OCI-LY7 (cell line): Measurements from ENCODE around the gene PRDM4. TPM values are rescaled to one million over a fixed set of nuclear protein-coding genes. Genes with fewer than 3 reads are reported as not detected.

Source experiments
- BruUV-seq: library from RNA; stranded (reverse); fragments of 400-500 nt; replicated peaks from 2 replicates; lab custom pipeline; 2021; lab: Mats Ljungman, UMichigan
- CTCF ChIA-PET: fragments of 300-600 bp; sonication (Branson Sonifier 250); formaldehyde crosslinking; loops from one replicate; lab custom pipeline; 2022; ENCODE audit warnings: antibody characterized with exemption; ENCODE audit not compliant: unreplicated experiment; lab: Charles Lee
- POLR2A ChIA-PET: fragments of 300-600 bp; sonication (Branson Sonifier 250); formaldehyde crosslinking; loops from one replicate; lab custom pipeline; 2022; ENCODE audit warnings: antibody characterized with exemption; lab: Charles Lee
- DNase-seq: peaks from one replicate; pipeline ENCODE4 v3.0.0-alpha.2; 2015; ENCODE audit warnings: low spot score
- H2AFZ ChIP-seq: fragments of 200-600 bp; sonication (generic), shearing (Covaris generic); 2 replicates; pipeline ENCODE4 v1.6.1; 2014; ENCODE audit warnings: mild to moderate bottlenecking, antibody characterized with exemption, low read length, moderate library complexity
- H3K27ac ChIP-seq: fragments of 200-600 bp; sonication (generic); 2 replicates; pipeline ENCODE4 v1.5.1; 2014; ENCODE audit warnings: mixed run types, low read depth, mild to moderate bottlenecking, moderate library complexity, low read length, inconsistent platforms; ENCODE audit not compliant: poor library complexity, severe bottlenecking
- H3K36me3 ChIP-seq: fragments of 200-600 bp; sonication (generic); 2 replicates; pipeline ENCODE4 v1.6.1; 2014; ENCODE audit warnings: mild to moderate bottlenecking, antibody characterized with exemption, low read length, moderate library complexity, mixed read lengths; ENCODE audit not compliant: insufficient read depth
- H3K4me1 ChIP-seq: fragments of 200-600 bp; sonication (generic); 2 replicates; pipeline ENCODE4 v1.5.1; 2014; ENCODE audit warnings: mild to moderate bottlenecking, low read length; ENCODE audit not compliant: insufficient read depth, poor library complexity, severe bottlenecking
- H3K4me2 ChIP-seq: fragments of 200-600 bp; sonication (generic); 2 replicates; pipeline ENCODE4 v1.6.1; 2014; ENCODE audit warnings: mild to moderate bottlenecking, low read length
- H3K4me3 ChIP-seq: fragments of 200-600 bp; sonication (generic); 2 replicates; pipeline ENCODE4 v1.5.1; 2014; ENCODE audit warnings: mild to moderate bottlenecking, low read depth, low read length; ENCODE audit not compliant: poor library complexity, severe bottlenecking
- H3K79me2 ChIP-seq: fragments of 200-600 bp; sonication (generic); 2 replicates; pipeline ENCODE4 v1.6.1; 2016; ENCODE audit warnings: low read depth, mild to moderate bottlenecking, low read length, moderate library complexity, mixed read lengths; ENCODE audit not compliant: insufficient read depth
- H3K9me2 ChIP-seq: fragments of 200-600 bp; sonication (generic); 2 replicates; pipeline ENCODE4 v1.6.1; 2016; ENCODE audit warnings: mild to moderate bottlenecking, low read length, mixed read lengths; ENCODE audit not compliant: insufficient read depth
- H3K9me3 ChIP-seq: fragments of 200-600 bp; sonication (generic); 2 replicates; pipeline ENCODE4 v1.6.1; 2014; ENCODE audit warnings: mild to moderate bottlenecking, mixed run types, low read length, mixed read lengths
- H4K20me1 ChIP-seq: fragments of 200-600 bp; sonication (generic); 2 replicates; pipeline ENCODE4 v1.6.1; 2014; ENCODE audit warnings: mild to moderate bottlenecking, antibody characterized with exemption, low read length, moderate library complexity, mixed read lengths; ENCODE audit not compliant: insufficient read depth
- EZH2phosphoT487 ChIP-seq: fragments of 200-600 bp; sonication (generic); IDR thresholded peaks from 2 replicates; pipeline ENCODE4 v1.6.1; 2018; ENCODE audit warnings: low read depth, borderline replicate concordance, mild to moderate bottlenecking, mixed run types, antibody characterized with exemption, low read length, moderate library complexity, mixed read lengths
- intact Hi-C: fragments of 100-400 bp; cut with micrococcal nuclease; formaldehyde crosslinking; loops from one replicate; pipeline ENCODE4 v1.10.0; 2022; ENCODE audit not compliant: unreplicated experiment
- total RNA-seq, 2 experiments: library from RNA; depleted of rRNA in 1 of 2; stranded (reverse); fragments of >200 nt in 1 of 2; shearing (Covaris generic) in 1 of 2; gene quantifications; 2 replicates each; pipeline ENCODE4 v1.2.3, GENCODE V29; 2014 to 2022
- TF ChIP-seq, protein P1 (sequence below): fragments of 200-600 bp; sonication (generic); conservative IDR thresholded peaks from 2 replicates; pipeline ENCODE4 v1.5.1; 2014; ENCODE audit warnings: mild to moderate bottlenecking, antibody characterized with exemption, low read length, moderate library complexity, mixed read lengths

The PRDM4 gene
- total RNA-seq, 2 experiments from 2014 or later, result 28.3 to 28.7 TPM

DNA sequence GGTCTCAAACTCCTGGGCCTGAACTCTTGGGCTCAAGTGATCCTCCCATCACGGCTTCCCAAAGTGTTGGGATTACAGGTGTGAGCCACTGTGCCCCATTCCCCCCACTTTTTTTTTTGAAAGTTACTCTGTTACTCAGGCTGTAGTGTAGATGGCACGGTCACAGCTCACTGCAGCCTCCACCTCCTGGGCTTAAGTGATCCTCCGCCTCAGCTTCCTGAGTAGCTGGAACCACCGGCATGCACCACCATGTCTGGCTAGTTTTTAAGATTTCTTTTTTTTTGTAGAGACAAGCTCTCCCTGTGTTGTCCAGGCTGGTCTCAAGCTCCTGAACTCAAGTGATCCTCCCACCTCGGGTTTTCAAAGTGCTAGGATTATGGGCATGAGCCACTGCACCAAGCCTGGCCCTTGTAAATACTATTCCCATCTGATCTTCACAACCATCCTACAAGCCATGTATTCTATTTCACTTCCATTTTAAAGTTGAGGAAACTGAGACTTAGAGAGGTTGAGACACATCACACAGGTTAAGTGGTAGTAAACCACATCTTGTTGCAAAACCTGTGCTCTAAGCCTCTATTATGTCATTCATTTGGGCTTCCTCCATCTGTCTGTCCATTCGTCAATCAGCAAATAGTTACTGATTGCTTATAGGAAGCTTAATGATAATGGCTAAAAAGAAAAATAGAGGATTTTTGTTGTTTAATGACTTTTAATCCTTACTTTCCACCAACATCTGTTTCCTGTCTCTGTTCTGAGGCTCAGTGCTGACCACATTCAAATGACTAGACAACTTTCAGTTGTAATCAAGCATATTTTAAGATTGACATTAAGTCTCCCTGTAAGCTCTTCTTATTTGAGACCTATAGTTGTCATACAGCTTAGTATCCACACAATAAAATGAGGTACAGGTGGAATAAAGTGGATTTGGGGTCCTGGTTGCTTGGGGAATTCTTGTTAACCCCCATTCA is 22.8 kb upstream of the PRDM4 start:
- Histone ChIP-seq H2AFZ (peak overlapping the region; percentile 68), H3K4me3 (peak overlapping the region; percentile 28), H3K79me2 (no peaks in the 10 kb centered on the region), H3K4me1 (peaks cover 35% of the 10 kb centered on the region), H3K36me3 (no peaks in the 10 kb centered on the region), H3K9me2 (no peaks in the 10 kb centered on the region), H3K4me2 (peak overlapping the region; percentile 64), H3K9me3 (no peaks in the 10 kb centered on the region), H3K27ac (no peak overlapping the region), H4K20me1 (no peaks in the 10 kb centered on the region)
- ChIA-PET CTCF (no interaction called here), POLR2A (interaction anchor here (0.6 to 1.8 kb wide), 6 partner anchors 9 to 619 kb away, joined by 3 to 9 read pairs (median 4); no protein-coding TSS in a partner anchor)
- intact Hi-C loops, result no loop called here
- no TSS peak for BruUV-seq
- TF ChIP-seq EZH2phosphoT487, result no peak
- TF ChIP-seq, protein P1, sequence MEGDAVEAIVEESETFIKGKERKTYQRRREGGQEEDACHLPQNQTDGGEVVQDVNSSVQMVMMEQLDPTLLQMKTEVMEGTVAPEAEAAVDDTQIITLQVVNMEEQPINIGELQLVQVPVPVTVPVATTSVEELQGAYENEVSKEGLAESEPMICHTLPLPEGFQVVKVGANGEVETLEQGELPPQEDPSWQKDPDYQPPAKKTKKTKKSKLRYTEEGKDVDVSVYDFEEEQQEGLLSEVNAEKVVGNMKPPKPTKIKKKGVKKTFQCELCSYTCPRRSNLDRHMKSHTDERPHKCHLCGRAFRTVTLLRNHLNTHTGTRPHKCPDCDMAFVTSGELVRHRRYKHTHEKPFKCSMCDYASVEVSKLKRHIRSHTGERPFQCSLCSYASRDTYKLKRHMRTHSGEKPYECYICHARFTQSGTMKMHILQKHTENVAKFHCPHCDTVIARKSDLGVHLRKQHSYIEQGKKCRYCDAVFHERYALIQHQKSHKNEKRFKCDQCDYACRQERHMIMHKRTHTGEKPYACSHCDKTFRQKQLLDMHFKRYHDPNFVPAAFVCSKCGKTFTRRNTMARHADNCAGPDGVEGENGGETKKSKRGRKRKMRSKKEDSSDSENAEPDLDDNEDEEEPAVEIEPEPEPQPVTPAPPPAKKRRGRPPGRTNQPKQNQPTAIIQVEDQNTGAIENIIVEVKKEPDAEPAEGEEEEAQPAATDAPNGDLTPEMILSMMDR, result no peak
- DNase-seq, result no peak

DNA sequence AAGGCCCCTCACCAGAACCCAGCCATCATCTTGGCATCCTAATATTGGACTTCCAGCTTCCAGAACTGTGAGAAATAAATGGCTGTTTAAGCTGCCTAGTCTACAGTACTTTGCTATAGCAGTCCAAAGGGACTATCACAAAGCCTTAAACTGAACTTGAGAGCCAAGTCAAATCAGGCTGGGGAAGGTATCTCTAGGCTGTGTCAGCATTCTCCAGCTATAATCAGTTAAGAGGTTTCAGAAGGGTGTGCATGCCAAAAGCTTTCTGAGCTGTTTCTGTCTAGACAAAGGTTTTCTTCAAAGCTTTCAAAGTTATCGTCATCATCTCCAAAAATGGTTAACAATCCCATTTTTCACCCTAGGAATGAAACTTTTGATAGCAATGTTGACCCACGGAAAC is 21.1 kb upstream of the PRDM4 start:
- no peak for DNase-seq
- intact Hi-C loops, result no loop called here
- Histone ChIP-seq H3K27ac (no peak overlapping the region), H3K4me1 (peaks cover 38% of the 10 kb centered on the region), H3K4me2 (no peak overlapping the region), H2AFZ (no peak overlapping the region), H3K36me3 (no peaks in the 10 kb centered on the region), H3K9me3 (no peaks in the 10 kb centered on the region), H3K9me2 (no peaks in the 10 kb centered on the region), H3K4me3 (no peak overlapping the region), H4K20me1 (no peaks in the 10 kb centered on the region), H3K79me2 (no peaks in the 10 kb centered on the region)
- ChIA-PET CTCF (no interaction called here), POLR2A (interaction anchor here (1.1 kb wide), 1 partner anchor 12 kb away, joined by 4 read pairs; no protein-coding TSS in a partner anchor)
- TF ChIP-seq, protein P1, result no peak
- no peak for TF ChIP-seq EZH2phosphoT487
- no TSS peak for BruUV-seq

DNA sequence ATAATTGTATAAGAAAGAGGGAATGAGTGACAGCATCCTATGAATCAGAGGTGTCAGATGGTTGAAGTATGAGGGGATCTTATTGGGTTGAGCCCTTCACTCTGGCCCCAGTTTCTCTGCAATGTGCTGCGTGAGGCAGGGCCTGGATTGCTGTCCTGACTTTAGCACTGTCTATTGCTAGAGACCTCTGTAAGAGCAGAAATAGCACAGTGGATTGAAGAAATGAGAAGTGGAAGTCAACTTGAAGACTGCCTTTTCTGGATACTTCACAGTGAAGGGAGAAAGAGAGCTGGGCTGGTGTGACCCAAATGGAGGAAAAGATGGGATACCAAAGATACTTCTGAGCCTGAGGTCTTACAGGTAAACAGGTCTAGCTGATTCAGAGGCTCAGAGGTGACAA is 19.4 kb upstream of the PRDM4 start:
- no peak overlapping the region for H2AFZ ChIP-seq
- H3K4me3 ChIP-seq, result no peak overlapping the region
- no peaks in the 10 kb centered on the region for H3K9me2 ChIP-seq
- ChIA-PET CTCF (no interaction called here), POLR2A (interaction anchor here (0.8 kb wide), 1 partner anchor 23 kb away, joined by 3 read pairs; no protein-coding TSS in a partner anchor)
- no peaks in the 10 kb centered on the region for H4K20me1 ChIP-seq
- no peaks in the 10 kb centered on the region for H3K36me3 ChIP-seq
- no TSS peak for BruUV-seq
- DNase-seq, result no peak
- TF ChIP-seq EZH2phosphoT487, result no peak
- TF ChIP-seq, protein P1, result no peak
- H3K79me2 ChIP-seq, result no peaks in the 10 kb centered on the region
- no peaks in the 10 kb centered on the region for H3K9me3 ChIP-seq
- peaks cover 38% of the 10 kb centered on the region for H3K4me1 ChIP-seq
- no peak overlapping the region for H3K4me2 ChIP-seq
- intact Hi-C loops, result no loop called here
- H3K27ac ChIP-seq, result no peak overlapping the region
